ENCODE data around the gene GLOD5. TPM values are rescaled to one million over a fixed set of nuclear protein-coding genes. Genes with fewer than 3 reads are reported as not detected.

The GLOD5 gene
- total RNA-seq, 4 donors from 2014 or later = not detected

DNA sequence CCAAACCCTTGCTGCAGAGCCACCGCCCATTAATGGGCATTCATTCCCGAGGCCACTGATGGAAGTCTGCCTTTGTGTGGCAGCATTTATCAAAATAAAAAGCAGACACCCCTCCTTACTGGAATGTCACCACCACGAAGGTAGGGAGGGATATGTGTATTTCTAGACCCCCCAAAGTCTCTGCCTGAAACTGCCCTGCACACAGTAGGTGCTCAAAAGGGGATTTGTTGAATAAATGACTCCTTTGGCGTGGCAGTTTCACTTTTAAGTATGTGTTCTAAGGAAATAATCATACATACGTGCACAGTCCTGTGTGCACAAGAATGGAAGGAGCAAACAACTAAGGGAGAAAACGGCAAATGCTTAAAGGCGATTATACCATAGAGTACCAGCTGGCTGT is 23.6 kb upstream of the GLOD5 start:
- TF ChIP-seq, protein P1, sequence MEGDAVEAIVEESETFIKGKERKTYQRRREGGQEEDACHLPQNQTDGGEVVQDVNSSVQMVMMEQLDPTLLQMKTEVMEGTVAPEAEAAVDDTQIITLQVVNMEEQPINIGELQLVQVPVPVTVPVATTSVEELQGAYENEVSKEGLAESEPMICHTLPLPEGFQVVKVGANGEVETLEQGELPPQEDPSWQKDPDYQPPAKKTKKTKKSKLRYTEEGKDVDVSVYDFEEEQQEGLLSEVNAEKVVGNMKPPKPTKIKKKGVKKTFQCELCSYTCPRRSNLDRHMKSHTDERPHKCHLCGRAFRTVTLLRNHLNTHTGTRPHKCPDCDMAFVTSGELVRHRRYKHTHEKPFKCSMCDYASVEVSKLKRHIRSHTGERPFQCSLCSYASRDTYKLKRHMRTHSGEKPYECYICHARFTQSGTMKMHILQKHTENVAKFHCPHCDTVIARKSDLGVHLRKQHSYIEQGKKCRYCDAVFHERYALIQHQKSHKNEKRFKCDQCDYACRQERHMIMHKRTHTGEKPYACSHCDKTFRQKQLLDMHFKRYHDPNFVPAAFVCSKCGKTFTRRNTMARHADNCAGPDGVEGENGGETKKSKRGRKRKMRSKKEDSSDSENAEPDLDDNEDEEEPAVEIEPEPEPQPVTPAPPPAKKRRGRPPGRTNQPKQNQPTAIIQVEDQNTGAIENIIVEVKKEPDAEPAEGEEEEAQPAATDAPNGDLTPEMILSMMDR (IDR thresholded peaks at IDR 0.05; ENCODE audit: low read depth) = no peak

DNA sequence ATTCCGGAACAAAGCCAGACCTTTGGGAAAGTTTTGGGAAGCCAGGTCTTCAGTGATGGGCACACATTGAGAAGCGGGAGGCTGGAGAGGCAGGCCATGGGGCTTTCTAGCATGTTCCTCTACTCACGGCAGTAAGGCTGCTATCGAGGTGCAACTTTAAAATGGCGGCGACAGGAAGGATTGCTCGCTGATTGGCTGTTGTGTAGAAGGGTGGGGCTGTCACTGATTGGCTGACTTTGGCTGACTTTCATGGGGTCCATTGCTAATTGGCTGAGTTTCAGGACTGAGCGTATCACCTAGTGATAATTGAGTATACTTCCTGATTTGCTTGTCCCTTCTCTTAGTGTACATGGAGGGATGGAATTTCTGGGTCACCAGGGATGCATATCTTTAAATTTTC is 19.7 kb upstream of the GLOD5 start:
- TF ChIP-seq, protein P1 (IDR thresholded peaks at IDR 0.05; ENCODE audit: low read depth) = no peak

DNA sequence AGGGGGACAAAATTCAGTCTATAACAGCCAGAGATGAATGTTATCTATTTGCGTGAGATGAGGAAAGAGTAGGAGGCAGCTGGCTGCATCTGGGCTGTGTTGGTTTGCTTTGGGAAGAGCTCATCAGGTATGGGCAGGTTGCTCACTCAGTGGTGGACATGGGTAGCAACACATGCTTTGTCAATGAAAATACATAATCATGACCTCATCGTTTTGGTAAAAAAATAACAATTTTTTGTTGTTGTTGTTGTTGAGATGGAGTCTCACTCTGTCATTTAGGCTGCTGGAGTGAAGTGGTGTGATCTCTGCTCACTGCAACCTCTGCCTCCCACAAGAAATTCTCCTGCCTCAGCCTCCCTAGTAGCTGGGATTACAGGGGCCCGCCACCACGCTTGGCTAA is 16.3 kb upstream of the GLOD5 start:
- TF ChIP-seq, protein P1 (IDR thresholded peaks at IDR 0.05; ENCODE audit: low read depth) = no peak

DNA sequence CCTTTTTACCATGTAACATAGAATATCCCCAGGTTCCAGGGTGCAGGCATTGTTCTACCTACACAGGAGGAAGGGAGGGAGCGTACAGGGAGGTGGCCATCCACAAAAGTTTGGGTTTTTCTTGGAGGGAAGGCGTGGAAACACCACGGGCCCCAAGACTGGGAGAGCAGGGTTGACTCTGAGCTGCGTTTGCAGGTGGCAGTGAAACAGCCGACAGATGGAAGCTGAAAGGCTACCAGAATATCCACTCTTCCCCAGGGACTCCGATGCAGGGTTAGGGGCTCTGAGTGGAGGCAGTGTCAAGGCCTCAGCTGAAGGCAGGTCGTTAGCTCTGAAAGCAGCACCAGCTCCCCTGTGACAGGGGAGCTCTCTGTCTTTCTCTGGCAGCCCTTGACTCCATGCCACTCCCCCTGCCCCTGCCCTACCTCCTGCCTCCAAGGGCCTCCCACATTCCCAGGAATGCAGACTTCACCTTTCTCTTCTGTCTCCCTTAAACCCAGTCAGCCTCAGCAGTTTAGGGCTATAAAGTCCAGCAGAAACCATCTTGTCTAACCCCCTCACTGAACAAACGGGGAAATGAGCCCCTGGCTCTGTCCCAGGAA is 14.0 kb upstream of the GLOD5 start:
- TF ChIP-seq, protein P1 (IDR thresholded peaks at IDR 0.05; ENCODE audit: low read depth) = no peak

DNA sequence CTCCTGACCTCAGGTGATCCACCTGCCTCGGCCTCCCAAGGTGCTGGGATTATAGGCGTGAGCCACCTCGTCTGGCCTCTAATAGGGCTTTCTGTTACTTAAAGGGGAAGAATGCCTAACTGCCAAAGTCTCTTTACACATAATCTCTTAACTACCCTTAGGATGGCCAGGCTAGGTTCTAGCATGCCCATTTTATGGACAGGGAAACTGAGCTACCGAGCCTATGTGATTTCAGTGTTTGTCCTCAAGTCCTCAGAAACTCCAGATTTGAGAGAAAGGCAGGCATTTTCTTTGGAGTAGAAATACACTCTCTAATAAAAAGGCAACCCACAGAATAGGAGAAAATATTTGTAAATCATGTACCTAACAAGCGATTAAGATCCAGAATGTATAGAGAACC is 12.4 kb upstream of the GLOD5 start:
- TF ChIP-seq, protein P1 (IDR thresholded peaks at IDR 0.05; ENCODE audit: low read depth) = no peak

DNA sequence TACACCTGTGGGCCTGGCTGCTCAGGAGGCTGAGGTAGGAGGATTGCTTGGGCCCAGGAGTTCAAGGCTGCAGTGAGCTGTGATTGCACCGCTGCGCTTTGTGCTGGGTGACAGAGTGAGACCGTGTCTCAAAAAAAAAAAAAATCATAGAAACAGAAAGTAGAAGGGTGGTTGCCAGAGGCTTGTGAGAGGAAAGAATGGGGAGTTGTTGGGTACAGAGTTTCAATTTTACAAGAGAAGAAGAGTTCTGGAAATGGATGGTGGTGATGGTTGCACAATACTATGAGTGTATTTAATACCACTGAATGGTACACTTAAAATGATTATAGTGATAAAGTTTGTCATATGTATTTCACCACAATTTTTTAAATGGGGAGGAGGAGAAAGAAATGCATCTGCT is 10.2 kb upstream of the GLOD5 start:
- TF ChIP-seq, protein P1 (IDR thresholded peaks at IDR 0.05; ENCODE audit: low read depth) = no peak

DNA sequence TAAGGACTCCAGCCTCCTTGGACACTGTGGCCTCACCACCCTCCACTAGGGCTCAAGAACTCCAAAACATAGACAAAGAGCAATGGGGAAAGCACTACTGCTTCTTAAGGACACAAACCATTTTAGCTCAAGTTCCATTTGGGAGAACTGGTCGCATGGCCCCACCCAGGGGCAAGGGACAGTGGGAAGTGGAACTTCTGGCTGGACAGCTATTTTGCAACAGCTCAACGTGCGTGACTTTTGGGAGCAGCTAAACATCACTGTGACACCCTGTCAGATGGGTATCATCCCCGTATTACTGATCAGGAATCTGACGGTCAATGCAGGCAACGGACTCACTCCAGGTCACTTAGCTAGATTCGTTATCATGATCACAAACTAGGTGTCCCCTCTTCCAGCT is 9.0 kb upstream of the GLOD5 start:
- TF ChIP-seq, protein P1 (IDR thresholded peaks at IDR 0.05; ENCODE audit: low read depth) = no peak
